Colonic mucosa (tissue), 4 donors: ENCODE data around the gene HEXD. TPM values are rescaled to one million over a fixed set of nuclear protein-coding genes. Genes with fewer than 3 reads are reported as not detected.

Experiments used
- DNase-seq: peaks from one replicate; pipeline ENCODE4 v3.0.0-alpha.2; 2020
- H3K27ac ChIP-seq: fragments of 200-600 bp; one replicate; pipeline ENCODE4 v1.8.0; 2021
- H3K27me3 ChIP-seq: fragments of 200-600 bp; one replicate; pipeline ENCODE4 v1.8.0; 2021
- H3K36me3 ChIP-seq: fragments of 200-600 bp; one replicate; pipeline ENCODE4 v1.8.0; 2021
- H3K4me1 ChIP-seq: fragments of 200-600 bp; one replicate; pipeline ENCODE4 v1.8.0; 2021; ENCODE audit warnings: mild to moderate bottlenecking
- H3K4me3 ChIP-seq: fragments of 200-600 bp; one replicate; pipeline ENCODE4 v1.8.0; 2021
- H3K9ac ChIP-seq, 2 donors: one replicate each; pipeline ENCODE4 v1.7.0; 2013; ENCODE audit warnings: control low read depth in 2 of 2, low read depth in 2 of 2, low read length in 2 of 2
- H3K9me3 ChIP-seq: fragments of 200-600 bp; one replicate; pipeline ENCODE4 v1.8.0; 2021
- CTCF ChIP-seq: fragments of 200-600 bp; IDR thresholded peaks from one replicate; pipeline ENCODE4 v1.8.0; 2022; ENCODE audit warnings: antibody characterized with exemption, mild to moderate bottlenecking
- intact Hi-C: fragments of 100-400 bp; cut with DNase I; formaldehyde crosslinking; loops from one replicate; pipeline ENCODE4 v1.14.1; 2022
- total RNA-seq, 2 donors: library from RNA; stranded (reverse); fragmentation: NEBNext Ultra II Directional in 1 of 2; extraction: Animal tissue kit (Norgen Biotek cat#: 25700) in 1 of 2; gene quantifications; one replicate each; pipeline ENCODE4 v1.2.1, GENCODE V29; 2021
- donor health status: healthy.
- donor health status: DM: no; HTN: no; CAD: no.
- donor health status: DM: no; HTN: no; CAD: no.

The HEXD gene
- total RNA-seq, 2 donors from 2014 or later: 26.3 to 31.4 TPM

GRCh38 chr17:82386255-82386831, 31.8 kb upstream of the HEXD start:
- DNase-seq: no peak
- Histone ChIP-seq H3K4me1 (no peaks in the 10 kb centered on the region), H3K27me3 (peaks cover 25% of the 10 kb centered on the region), H3K27ac (no peak overlapping the region), H3K36me3 (no peaks in the 10 kb centered on the region), H3K4me3 (no peak overlapping the region), H3K9ac (no peak overlapping the region), H3K9me3 (no peaks in the 10 kb centered on the region)
- TF ChIP-seq CTCF: no peak
- intact Hi-C loops: no loop called here

GRCh38 chr17:82386881-82387704, 31.1 kb upstream of the HEXD start:
- intact Hi-C loops: no loop called here
- Histone ChIP-seq H3K9ac (peak overlapping the region in 1 of 2 donors; percentile 35), H3K27me3 (peaks cover 25% of the 10 kb centered on the region), H3K27ac (no peak overlapping the region), H3K36me3 (no peaks in the 10 kb centered on the region), H3K4me3 (no peak overlapping the region), H3K9me3 (no peaks in the 10 kb centered on the region), H3K4me1 (no peaks in the 10 kb centered on the region)
- DNase-seq: no peak
- no peak for TF ChIP-seq CTCF

- intact Hi-C loops: no loop called here
- Histone ChIP-seq H3K36me3 (no peaks in the 10 kb centered on the region), H3K27ac (no peak overlapping the region), H3K9ac (no peak overlapping the region), H3K4me1 (no peaks in the 10 kb centered on the region), H3K27me3 (peaks cover 25% of the 10 kb centered on the region), H3K9me3 (no peaks in the 10 kb centered on the region), H3K4me3 (no peak overlapping the region)
- TF ChIP-seq CTCF: no peak
- no peak for DNase-seq
Measured at GRCh38 chr17:82387705-82388106, 30.4 kb upstream of the HEXD start.

- Histone ChIP-seq H3K36me3 (no peaks in the 10 kb centered on the region), H3K27me3 (peaks cover 25% of the 10 kb centered on the region), H3K9me3 (no peaks in the 10 kb centered on the region), H3K4me1 (no peaks in the 10 kb centered on the region), H3K27ac (no peak overlapping the region), H3K9ac (no peak overlapping the region), H3K4me3 (no peak overlapping the region)
- TF ChIP-seq CTCF: no peak
- intact Hi-C loops: no loop called here
- DNase-seq: peak; percentile 52
Measured at GRCh38 chr17:82388223-82388921, 29.8 kb upstream of the HEXD start.

- intact Hi-C loops: no loop called here
- Histone ChIP-seq H3K9ac (no peak overlapping the region), H3K27me3 (peaks cover 25% of the 10 kb centered on the region), H3K9me3 (no peaks in the 10 kb centered on the region), H3K4me3 (no peak overlapping the region), H3K4me1 (no peaks in the 10 kb centered on the region), H3K36me3 (no peaks in the 10 kb centered on the region), H3K27ac (no peak overlapping the region)
- no peak for DNase-seq
- no peak for TF ChIP-seq CTCF
Measured at GRCh38 chr17:82388922-82389283, 29.2 kb upstream of the HEXD start.
